ENCODE data around the gene ADGRV1.

Gene ADGRV1

DNA sequence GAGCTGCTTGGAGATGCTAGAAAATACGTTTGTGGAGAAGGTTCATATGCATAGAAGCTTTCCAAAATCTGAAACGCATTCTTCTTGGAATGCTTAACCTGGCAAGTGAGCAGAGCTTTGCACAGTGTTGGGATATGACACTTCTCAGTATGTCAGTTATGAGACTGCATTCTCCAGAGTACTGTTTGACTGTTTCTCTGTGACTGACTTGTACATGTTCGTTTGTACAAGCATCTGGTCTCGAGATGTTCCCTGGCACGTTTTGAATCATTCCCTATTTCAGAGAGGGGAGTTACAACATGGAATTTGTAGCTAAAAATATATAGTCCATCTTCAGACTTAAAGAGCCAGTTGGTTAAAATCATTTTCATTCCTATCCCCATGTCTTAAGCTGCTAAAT is 552.1 kb downstream of the ADGRV1 start:
- FAIRE-seq = no peak
- DNase-seq (ENCODE audit: extremely low spot score, insufficient read length, low read depth) = no peak

DNA sequence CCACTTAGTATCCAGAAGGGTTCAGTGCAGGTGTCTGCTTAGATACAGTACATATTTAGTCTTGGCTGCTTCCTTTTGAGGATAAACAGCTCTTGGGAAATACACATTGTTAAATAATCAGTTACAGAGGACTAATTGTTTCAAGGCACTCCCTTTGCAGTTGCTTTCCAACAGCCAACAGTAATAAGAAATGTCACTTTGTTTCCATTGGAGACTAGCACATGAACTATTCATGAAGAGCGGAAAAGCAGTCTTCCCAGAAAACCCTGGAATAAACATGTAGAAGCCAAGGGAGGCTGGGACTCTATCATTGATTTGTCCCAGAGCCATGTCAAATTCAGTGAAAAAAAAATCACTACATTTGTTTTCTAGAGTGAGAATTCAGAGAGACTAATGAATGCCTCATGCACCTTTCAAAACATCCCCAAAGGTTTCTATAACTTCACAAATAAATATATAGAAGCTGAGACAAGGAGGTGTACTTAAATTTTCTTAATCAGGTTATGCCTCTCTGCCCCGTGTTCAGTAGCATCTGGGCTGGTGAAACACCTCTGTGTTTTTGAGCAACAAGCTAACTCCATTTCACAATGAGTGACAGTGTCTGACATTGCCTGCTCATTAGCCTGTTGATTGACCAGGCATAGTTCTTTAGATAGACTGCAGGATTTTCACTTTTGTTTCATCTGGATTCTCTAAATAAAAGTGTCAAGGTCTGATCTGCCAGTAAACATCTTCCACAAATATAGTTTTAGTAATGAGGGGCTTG is 553.1 kb downstream of the ADGRV1 start:
- FAIRE-seq (no peak), DNase-seq (ENCODE audit: extremely low spot score, insufficient read length, low read depth) (no peak)

GRCh38 chr5:91114658-91115057 is 556.1 kb downstream of the ADGRV1 start:
- FAIRE-seq = no peak

DNA sequence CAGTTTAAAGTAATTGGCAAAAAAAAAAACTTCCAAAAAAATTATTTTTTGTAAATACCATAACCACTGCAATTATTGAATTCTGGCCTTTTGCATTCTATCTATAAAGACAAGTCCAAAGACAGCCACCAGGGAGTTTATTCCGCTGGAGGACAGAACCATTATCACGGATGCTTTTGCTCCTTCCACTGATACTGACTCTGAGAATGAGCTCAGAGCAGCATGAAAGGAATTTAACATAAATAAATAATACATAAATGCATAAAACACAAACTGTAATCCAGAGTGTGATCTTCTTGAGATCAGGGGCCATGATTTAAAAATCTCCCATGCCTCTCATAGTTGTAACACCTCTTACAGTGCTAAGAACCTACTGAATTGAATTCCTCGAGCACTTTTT is 559.8 kb downstream of the ADGRV1 start:
- DNase-seq (ENCODE audit: extremely low spot score, insufficient read length, low read depth) (no peak), FAIRE-seq (no peak)

More at GRCh38 chr5:91114658-91115057, 556.1 kb downstream of the ADGRV1 start:
- no peak for DNase-seq (ENCODE audit: extremely low spot score, insufficient read length, low read depth)

GRCh38 chr5:91118796-91119195 is 560.2 kb downstream of the ADGRV1 start:
- DNase-seq (ENCODE audit: extremely low spot score, insufficient read length, low read depth) = no peak
- no peak for FAIRE-seq

DNA sequence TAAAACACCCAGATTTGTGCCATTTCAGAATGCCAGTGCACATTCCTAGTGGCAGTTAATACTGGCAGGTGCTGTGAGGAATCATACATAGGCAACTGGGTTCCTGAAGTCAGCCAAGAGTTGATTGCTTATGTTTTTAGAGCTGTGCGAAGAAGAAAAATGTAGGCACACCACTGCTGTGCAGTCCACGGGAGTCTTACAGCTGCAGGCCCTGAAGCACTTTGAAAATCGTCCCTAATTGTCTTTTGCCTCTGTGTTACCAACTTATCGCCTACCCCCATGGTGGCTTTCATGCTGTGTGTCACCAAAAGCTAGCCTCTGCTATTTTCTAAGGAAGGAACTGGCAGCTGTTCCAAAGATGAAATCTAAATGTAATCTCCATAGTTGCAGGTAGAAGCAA is 560.6 kb downstream of the ADGRV1 start:
- no peak for DNase-seq (ENCODE audit: extremely low spot score, insufficient read length, low read depth)
- FAIRE-seq = no peak

DNA sequence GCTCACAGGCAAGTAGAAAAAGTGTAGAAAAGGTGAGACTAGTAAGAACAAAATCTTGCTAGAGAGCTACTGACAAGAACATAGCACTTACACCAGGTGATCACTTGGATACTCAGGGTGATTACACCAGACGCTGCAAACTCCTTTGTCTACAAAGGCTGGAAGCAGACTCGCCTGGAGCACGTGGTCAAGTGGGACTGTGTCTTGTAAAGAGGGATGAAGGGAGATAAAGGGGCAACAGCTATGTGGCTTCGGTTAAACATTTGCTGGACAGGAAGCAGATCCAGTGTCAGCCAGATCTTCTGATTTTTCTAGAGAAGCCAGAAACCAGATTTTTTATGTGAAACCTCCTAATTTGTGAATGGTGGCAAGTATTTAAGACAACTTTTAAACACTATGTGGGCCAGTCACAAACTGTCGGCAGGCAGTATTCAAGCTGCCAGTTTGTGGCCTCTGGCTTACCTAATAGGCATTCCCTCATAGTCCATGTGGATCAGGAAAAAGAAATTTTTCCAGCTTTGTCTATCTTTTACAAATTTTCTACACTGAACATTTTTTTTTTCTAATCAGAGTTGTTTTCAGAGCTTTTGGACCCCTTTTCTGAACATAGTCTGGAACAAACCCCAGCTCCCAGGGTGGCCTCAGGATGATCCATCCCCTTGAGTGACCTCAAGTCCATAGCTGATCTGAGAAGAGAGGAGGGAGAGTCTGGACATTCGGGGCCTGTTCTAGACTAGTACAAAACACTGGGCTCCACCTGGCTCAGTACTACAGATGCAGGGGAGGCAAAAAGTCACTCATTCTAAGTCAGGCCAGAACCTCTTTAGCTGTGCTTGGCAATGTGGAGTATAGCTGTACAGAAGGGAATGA is 561.6 kb downstream of the ADGRV1 start:
- DNase-seq (ENCODE audit: extremely low spot score, insufficient read length, low read depth) = no peak
- FAIRE-seq = no peak

DNA sequence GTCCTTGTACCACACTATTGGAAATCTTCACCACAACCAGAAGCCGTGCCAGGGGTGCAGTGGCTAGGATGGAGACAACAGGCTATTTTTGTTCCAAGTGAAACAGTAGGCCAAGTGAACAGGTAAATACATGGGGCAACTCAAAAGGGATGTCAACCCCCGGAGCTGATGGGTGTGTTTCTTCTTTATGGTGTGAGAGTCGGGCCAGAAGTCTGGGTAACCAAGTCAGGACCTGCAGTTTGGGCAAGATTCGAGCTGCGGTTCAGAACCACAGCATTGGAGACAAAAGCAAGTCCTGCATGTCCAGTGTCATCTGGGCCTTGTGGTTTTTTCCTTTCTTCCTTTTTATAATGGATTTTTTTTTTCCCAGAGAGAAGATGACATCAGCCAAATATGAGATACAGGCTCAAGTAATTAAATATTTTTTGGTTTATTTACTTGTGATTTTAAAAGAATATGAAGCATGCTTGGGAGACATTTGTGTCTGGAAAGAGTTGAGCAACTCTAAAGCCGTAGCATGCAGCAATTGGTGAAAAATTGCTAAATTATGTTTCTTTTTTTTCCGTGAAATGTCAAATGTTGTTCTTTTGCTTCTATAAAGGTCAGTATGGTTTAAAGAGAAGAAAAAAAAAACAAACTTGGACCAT is 562.9 kb downstream of the ADGRV1 start:
- FAIRE-seq = no peak

GRCh38 chr5:91122651-91123050 is 564.1 kb downstream of the ADGRV1 start:
- no peak for DNase-seq (ENCODE audit: extremely low spot score, insufficient read length, low read depth)
- no peak for FAIRE-seq

More for the DNA sequence above, 562.9 kb downstream of the ADGRV1 start:
- no peak for DNase-seq (ENCODE audit: extremely low spot score, insufficient read length, low read depth)

- DNase-seq (ENCODE audit: extremely low spot score, insufficient read length, low read depth) (no peak), FAIRE-seq (no peak)
Observed at GRCh38 chr5:91123291-91123690, 564.7 kb downstream of the ADGRV1 start.

DNA sequence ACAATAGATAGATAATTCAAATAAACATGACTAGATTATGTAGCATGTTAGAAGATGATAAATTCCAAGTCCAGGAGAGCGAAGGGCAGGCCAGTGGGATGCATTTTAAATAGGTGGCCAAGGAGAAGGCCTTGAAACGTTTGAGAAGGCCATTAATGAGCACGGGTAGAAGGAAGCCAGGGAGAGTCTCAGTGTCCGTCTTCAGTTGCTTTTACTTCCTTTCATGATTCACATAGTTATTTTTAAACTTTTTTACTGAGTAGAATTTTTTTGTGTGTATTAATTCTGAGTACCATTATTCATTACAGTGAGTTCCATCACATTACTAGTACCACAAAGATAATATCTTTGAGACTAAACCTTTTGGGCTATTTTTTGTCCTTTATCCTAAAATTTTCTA is 565.3 kb downstream of the ADGRV1 start:
- no peak for FAIRE-seq
- DNase-seq (ENCODE audit: extremely low spot score, insufficient read length, low read depth) = no peak

DNA sequence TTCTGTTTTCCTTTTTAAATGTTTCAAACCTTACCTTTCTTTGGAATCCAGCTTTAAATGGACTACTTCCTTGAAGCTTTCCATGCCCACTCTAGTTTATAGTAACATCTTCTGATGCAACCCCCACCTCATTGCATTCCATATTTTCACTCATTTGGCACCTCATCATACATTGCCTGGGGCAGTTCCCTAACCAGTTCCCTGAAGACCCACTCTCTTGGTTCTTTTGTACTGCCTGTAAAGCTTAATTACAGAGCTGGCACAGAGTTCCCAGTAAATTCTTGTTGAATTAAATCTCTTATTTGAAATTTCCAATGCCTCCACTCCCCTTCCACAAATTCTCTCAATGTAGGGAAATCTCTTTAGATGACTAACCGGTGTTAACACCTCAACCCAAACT is 567.3 kb downstream of the ADGRV1 start:
- DNase-seq (ENCODE audit: extremely low spot score, insufficient read length, low read depth) (no peak), FAIRE-seq (no peak)

DNA sequence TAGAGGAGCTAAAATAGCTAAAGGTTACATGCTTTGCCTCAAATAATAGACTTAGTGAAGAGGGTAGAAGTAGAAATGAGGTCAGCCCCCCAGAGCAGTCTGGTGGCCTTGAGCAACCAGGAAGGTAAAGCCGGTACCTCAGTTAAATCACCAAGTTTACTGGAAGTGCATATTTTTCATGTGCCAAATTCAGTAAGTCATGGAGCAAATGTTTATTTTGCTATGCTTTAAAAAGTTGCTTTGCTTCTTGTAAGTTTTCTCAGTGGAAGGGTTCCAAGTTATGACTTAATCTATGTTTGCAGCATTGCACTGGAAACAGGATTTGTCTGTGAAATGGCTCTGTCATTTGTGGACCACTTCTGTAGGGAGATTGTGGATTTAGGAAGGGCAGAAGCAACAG is 567.9 kb downstream of the ADGRV1 start:
- FAIRE-seq (no peak), DNase-seq (ENCODE audit: extremely low spot score, insufficient read length, low read depth) (no peak)

DNA sequence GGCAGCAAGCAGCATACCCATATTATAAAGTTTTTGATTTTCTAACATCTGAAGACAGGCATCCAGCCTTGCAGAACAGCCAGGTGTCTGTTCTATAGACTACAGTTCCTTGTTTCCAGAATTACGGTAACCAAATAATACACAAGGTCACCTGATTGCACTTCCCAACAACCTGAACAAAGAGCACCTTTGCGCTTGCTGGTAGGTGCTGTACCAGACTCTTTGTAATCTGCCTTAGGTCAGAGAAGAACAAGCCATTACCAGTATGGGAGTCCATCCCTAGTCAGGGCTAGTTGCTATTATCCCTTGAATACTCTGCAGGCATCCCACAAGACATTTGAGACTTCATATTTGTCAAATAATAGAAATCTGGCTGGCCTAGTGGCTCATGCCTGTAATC is 568.3 kb downstream of the ADGRV1 start:
- DNase-seq (ENCODE audit: extremely low spot score, insufficient read length, low read depth) (no peak), FAIRE-seq (no peak)

GRCh38 chr5:91127456-91128081 is 569.0 kb downstream of the ADGRV1 start:
- no peak for FAIRE-seq
- no peak for DNase-seq (ENCODE audit: extremely low spot score, insufficient read length, low read depth)

DNA sequence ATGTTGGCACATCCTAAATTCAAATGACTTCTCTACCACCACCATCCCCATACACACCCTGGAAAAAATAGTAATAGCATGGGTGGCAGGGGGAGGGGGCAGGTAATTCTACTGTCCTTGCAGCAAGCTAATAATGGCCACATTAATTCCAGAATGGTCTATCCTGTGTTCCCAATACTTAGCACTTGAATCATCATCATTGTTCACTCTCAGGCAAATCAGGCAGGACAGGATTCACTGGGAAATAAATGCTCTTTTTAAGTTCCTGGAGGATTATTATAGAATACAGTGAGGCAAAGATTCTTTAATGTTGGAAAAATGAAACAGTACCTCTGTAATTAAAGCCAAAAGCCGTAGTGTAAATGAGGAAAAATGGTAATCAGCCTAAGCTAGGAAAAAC is 570.0 kb downstream of the ADGRV1 start:
- no peak for DNase-seq (ENCODE audit: extremely low spot score, insufficient read length, low read depth)

GRCh38 chr5:91129748-91130147 is 571.2 kb downstream of the ADGRV1 start:
- no peak for FAIRE-seq

More for the DNA sequence above, 570.0 kb downstream of the ADGRV1 start:
- FAIRE-seq = no peak

GRCh38 chr5:91130759-91131158 is 572.2 kb downstream of the ADGRV1 start:
- DNase-seq (ENCODE audit: extremely low spot score, insufficient read length, low read depth) (no peak), FAIRE-seq (no peak)

More at GRCh38 chr5:91129748-91130147, 571.2 kb downstream of the ADGRV1 start:
- no peak for DNase-seq (ENCODE audit: extremely low spot score, insufficient read length, low read depth)

DNA sequence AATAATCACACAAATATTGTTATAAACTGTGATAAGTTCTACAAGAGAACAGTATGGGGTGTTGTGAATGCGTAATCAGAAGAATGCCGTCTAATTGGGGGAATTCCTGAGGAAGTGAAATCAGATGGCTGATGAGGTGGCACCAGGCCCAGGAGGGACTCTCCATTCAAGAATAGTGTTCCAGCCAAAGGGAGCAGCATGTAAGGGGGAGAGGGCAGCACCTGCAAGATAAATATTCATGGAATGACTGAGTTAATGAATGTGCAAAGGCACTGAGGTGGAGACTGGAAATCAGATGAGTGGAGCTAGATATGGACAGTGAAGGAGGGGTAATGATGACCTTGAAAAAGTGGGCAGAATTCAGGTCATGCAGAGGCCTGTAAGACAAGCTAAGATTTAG is 574.0 kb downstream of the ADGRV1 start:
- peak; percentile 51 for FAIRE-seq

GRCh38 chr5:91133183-91133582 is 574.6 kb downstream of the ADGRV1 start:
- DNase-seq (ENCODE audit: extremely low spot score, insufficient read length, low read depth) (no peak), FAIRE-seq (no peak)

More for the DNA sequence above, 574.0 kb downstream of the ADGRV1 start:
- DNase-seq (ENCODE audit: extremely low spot score, insufficient read length, low read depth) = no peak

Data from GM18507 (cell line).